GM12864 (cell line): ENCODE data around the gene E2F4.

Source experiments
- DNase-seq: peaks from one replicate; pipeline ENCODE4 v3.0.0-alpha.2; 2011; ENCODE audit warnings: low read depth
- H3K4me3 ChIP-seq: 2 replicates; pipeline ENCODE4 v1.5.1; 2011; ENCODE audit warnings: mild to moderate bottlenecking, low read depth, low read length, control low read depth
- TF ChIP-seq, protein P1 (sequence below): IDR thresholded peaks from 2 replicates; pipeline ENCODE4 v1.5.1; 2011; ENCODE audit warnings: low read depth, mild to moderate bottlenecking, moderate library complexity, low read length, control low read depth, inconsistent platforms; ENCODE audit errors: missing control alignments

E2F4 gene

DNA sequence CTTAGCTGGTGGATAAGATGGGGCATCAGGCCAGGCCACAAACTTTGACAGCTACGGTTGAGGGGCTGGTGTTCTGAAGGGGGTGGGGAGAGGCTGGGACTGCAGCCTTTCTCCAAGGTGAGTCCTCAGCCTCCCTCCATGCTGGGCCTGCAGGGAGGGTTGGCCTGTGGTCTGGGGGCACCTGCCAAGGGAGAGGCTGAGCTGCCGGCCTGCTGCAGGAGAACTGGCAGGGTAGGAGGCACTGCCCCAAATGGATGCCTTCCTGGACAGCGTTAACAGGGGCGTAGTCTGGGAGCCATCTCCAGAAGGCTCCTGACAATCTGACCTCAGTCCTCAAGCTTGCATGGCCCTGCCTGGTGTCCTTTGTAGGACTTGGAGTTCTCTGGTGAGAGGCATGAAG, 12.1 kb downstream of the E2F4 start:
- H3K4me3 ChIP-seq = no peak overlapping the region
- TF ChIP-seq, protein P1, sequence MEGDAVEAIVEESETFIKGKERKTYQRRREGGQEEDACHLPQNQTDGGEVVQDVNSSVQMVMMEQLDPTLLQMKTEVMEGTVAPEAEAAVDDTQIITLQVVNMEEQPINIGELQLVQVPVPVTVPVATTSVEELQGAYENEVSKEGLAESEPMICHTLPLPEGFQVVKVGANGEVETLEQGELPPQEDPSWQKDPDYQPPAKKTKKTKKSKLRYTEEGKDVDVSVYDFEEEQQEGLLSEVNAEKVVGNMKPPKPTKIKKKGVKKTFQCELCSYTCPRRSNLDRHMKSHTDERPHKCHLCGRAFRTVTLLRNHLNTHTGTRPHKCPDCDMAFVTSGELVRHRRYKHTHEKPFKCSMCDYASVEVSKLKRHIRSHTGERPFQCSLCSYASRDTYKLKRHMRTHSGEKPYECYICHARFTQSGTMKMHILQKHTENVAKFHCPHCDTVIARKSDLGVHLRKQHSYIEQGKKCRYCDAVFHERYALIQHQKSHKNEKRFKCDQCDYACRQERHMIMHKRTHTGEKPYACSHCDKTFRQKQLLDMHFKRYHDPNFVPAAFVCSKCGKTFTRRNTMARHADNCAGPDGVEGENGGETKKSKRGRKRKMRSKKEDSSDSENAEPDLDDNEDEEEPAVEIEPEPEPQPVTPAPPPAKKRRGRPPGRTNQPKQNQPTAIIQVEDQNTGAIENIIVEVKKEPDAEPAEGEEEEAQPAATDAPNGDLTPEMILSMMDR = no peak
- no peak for DNase-seq

DNA sequence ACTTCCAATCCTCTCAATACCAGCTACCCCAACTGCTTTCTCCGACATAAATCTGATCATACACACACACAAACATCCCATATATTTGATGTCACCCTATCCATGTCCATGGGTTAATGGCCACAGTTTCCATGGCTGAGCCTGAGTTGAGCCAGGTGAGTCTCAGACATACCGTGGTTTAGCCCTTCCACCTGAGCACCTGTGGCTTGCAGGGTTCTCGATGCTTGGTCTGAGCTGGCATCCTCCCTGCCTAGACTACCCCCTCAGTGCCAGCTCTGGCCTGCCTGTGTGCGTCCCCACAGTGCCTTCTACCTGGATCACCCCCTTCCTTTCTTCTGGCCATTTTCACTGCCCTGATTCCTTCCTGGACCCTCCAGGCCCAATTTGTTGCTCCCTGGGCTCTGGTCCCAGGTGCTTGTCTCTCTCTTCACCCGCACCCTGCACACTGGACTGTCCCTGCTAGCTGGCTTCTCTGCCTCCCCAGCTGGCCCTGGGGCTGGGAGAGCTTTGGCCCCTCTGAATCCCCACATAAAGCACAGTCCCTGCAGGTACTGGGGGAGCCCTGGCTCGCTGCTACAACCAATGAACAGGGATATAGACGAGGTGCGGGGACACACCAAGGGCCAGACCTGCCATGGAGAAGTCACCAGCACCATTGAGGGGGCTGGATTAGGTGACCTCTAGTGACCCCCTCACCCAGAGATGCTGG, 14.3 kb downstream of the E2F4 start:
- no peak overlapping the region for H3K4me3 ChIP-seq
- no peak for DNase-seq
- TF ChIP-seq, protein P1 = no peak

DNA sequence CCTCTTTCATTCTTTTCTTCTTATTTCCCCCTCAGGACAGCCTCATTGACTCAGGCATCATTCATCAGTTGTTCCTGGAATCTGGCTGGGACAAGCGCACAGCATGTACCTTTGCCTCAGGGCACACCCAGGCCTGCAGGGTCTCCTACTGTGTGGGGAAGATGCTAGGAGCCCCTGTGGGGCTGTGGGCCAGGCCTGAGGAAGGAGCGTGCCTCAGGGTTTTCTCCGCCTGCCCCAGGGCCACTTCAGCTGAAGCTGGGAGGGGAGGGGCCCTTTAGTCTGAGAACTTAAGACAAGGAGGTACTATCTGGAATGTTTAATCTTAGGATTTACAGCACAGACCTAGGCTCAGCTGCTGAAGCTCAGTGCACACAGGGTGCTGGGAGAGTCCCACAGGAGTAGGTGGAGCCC, 14.9 kb downstream of the E2F4 start:
- TF ChIP-seq, protein P1 = no peak
- no peak overlapping the region for H3K4me3 ChIP-seq

DNA sequence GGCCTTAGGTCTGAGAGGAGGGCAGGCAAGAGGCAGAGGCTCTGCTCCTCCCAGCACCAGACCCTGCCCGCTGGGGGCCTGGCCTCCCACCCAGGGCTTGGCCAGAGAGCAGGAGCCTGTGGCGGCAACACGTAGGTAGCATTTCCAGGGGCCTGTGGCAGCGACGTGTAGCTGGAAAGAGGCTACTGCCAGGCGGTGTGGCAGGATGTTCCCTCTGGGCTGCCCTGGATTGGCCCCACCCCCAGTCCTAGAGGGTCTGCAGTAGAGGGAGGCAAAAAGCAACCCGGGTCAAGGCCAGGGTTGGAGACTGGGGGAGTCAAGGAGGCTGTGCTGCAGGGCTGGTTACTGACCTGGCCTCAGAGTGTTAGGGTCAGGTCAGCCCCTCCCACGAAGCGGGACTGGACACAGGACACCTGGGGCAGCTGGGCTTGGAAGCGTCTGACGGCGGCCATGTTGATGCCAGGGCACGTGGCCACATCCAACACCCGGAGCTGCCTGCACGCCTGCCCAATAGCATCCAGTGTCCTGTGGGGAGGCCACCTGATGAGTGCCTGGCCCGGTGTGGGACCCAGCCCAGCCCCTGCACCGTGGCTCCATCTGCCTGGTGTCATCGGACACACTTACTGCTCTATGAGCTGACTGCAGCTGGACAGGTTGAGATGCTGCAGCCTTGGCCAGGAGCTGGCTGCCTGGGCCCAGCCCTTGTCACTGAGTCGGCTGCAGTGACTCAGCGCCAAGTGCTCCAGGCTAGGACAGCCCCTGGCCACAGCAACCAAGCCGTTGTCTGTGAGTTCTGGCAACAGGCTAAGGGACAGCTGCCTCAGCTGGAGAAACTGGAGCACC, 15.5 kb downstream of the E2F4 start:
- no peak for DNase-seq
- TF ChIP-seq, protein P1 = no peak
- no peak overlapping the region for H3K4me3 ChIP-seq

More for the DNA sequence above, 14.9 kb downstream of the E2F4 start:
- DNase-seq = no peak

DNA sequence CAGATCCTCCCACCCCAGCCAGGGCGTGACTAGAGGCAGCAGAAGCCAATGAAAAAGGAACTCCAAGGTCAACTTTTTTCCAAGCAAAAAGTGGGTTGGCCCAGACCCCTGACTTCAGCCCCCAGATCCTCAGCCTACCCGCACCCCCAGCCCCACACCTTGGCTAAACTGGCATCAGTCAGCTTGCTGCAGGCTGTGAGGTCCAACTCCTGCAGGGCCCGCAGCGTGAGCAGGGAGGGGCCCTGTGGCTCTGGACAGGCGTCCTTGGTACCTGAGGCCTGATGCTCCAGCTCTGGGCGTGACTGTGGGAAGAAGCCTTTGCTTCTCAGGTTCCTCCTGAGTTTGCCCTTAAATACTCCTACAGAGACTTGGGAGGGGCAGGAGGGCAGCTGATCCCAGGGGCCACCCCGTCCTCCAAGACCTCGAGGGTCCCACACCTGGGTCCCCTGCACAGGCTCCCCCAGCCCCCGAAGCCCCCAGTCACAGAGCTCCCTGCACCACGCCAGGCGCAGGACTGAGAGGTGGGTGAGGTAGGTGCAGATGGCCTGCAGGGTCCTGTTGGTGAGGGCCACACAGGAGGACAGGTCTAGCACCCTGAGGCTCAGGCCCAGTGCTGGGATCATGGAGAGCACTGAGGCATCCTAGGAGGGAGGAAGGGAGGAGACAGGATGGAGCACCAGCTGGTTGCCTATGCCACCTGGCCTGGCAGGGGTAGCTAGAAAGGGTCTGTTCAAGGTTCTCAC, 16.4 kb downstream of the E2F4 start:
- DNase-seq = no peak
- no peak overlapping the region for H3K4me3 ChIP-seq
- TF ChIP-seq, protein P1 = no peak

DNA sequence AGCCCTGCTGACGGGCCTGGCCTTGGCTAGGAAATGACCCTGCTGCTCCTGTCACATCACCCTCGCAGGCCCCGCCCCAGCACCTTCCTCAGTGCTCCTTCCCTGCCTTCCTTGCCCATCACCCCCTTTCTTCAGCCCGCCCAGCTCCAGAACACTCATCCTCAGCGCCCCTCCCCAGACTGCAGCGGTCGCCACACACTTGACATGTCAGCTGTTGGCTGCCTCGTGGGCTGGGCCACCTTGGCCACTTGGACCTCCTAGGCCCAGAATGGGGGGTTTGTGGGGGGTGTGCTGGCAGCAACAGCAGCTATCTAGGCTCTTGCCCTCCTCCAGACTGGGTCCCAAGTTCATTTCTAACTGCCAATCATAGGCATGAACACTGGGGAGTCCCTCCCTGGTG, 17.6 kb downstream of the E2F4 start:
- DNase-seq = no peak
- H3K4me3 ChIP-seq = no peak overlapping the region
- TF ChIP-seq, protein P1 = no peak
